ENCODE data around the gene KIAA1217. TPM values are rescaled to one million over a fixed set of nuclear protein-coding genes. Genes with fewer than 3 reads are reported as not detected.

KIAA1217 gene
- polyA plus RNA-seq, 1 donor from 2014 or later = 0.22 TPM

GRCh38 chr10:24352399-24352798, 143.5 kb downstream of the KIAA1217 start:
- H3K27ac ChIP-seq (ENCODE audit: low read length) = no peak overlapping the region
- no peaks in the 10 kb centered on the region for H3K27me3 ChIP-seq (ENCODE audit: insufficient read depth, low read depth, low read length)
- no peaks in the 10 kb centered on the region for H3K79me2 ChIP-seq (replicated peaks; ENCODE audit: insufficient read depth, low read length)
- no peaks in the 10 kb centered on the region for H4K20me1 ChIP-seq (ENCODE audit: insufficient read depth)
- H3K4me2 ChIP-seq (ENCODE audit: low read length) = no peak overlapping the region
- no peak for TF ChIP-seq EP300 (conservative IDR thresholded peaks at IDR 0.05; ENCODE audit: poor library complexity, severe bottlenecking)
- no peak for TF ChIP-seq SMC3 (conservative IDR thresholded peaks at IDR 0.05; ENCODE audit: poor library complexity)
- TF ChIP-seq EZH2 (IDR thresholded peaks at IDR 0.05; ENCODE audit: borderline replicate concordance, insufficient read depth, low read length, poor library complexity, severe bottlenecking) = no peak
- H2AFZ ChIP-seq (ENCODE audit: low read depth, low read length) = no peak overlapping the region
- no peak overlapping the region for H3K4me3 ChIP-seq (ENCODE audit: low read length)
- H3K36me3 ChIP-seq (ENCODE audit: insufficient read depth, low read length) = no peaks in the 10 kb centered on the region
- H3F3A ChIP-seq (ENCODE audit: insufficient read depth, low read length, poor library complexity, severe bottlenecking) = no peaks in the 10 kb centered on the region
- no peaks in the 10 kb centered on the region for H3K9me3 ChIP-seq (ENCODE audit: low read length)
- no peak overlapping the region for H3K9ac ChIP-seq (ENCODE audit: low read length)
- no peaks in the 10 kb centered on the region for H3K9me2 ChIP-seq (ENCODE audit: insufficient read depth, low read length)

- H3K36me3 ChIP-seq (ENCODE audit: insufficient read depth, low read length) = no peaks in the 10 kb centered on the region
- H3K9ac ChIP-seq (ENCODE audit: low read length) = no peak overlapping the region
- no peaks in the 10 kb centered on the region for H3K79me2 ChIP-seq (replicated peaks; ENCODE audit: insufficient read depth, low read length)
- no peaks in the 10 kb centered on the region for H3K9me2 ChIP-seq (ENCODE audit: insufficient read depth, low read length)
- H3F3A ChIP-seq (ENCODE audit: insufficient read depth, low read length, poor library complexity, severe bottlenecking) = no peaks in the 10 kb centered on the region
- H3K27me3 ChIP-seq (ENCODE audit: insufficient read depth, low read depth, low read length) = no peaks in the 10 kb centered on the region
- no peaks in the 10 kb centered on the region for H3K9me3 ChIP-seq (ENCODE audit: low read length)
- H4K20me1 ChIP-seq (ENCODE audit: insufficient read depth) = no peaks in the 10 kb centered on the region
- H3K27ac ChIP-seq (ENCODE audit: low read length) = no peak overlapping the region
- no peak overlapping the region for H2AFZ ChIP-seq (ENCODE audit: low read depth, low read length)
- TF ChIP-seq TAF1 (IDR thresholded peaks at IDR 0.05; ENCODE audit: low read depth) (no peak), MXI1 (conservative IDR thresholded peaks at IDR 0.05; ENCODE audit: poor library complexity, severe bottlenecking) (no peak), POLR2AphosphoS5 (IDR thresholded peaks at IDR 0.05) (no peak), RAD21 (conservative IDR thresholded peaks at IDR 0.05) (no peak), SMC3 (conservative IDR thresholded peaks at IDR 0.05; ENCODE audit: poor library complexity) (no peak), EZH2 (IDR thresholded peaks at IDR 0.05; ENCODE audit: borderline replicate concordance, insufficient read depth, low read length, poor library complexity, severe bottlenecking) (no peak), EP300 (conservative IDR thresholded peaks at IDR 0.05; ENCODE audit: poor library complexity, severe bottlenecking) (no peak)
- TF ChIP-seq, protein P1, sequence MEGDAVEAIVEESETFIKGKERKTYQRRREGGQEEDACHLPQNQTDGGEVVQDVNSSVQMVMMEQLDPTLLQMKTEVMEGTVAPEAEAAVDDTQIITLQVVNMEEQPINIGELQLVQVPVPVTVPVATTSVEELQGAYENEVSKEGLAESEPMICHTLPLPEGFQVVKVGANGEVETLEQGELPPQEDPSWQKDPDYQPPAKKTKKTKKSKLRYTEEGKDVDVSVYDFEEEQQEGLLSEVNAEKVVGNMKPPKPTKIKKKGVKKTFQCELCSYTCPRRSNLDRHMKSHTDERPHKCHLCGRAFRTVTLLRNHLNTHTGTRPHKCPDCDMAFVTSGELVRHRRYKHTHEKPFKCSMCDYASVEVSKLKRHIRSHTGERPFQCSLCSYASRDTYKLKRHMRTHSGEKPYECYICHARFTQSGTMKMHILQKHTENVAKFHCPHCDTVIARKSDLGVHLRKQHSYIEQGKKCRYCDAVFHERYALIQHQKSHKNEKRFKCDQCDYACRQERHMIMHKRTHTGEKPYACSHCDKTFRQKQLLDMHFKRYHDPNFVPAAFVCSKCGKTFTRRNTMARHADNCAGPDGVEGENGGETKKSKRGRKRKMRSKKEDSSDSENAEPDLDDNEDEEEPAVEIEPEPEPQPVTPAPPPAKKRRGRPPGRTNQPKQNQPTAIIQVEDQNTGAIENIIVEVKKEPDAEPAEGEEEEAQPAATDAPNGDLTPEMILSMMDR (IDR thresholded peaks at IDR 0.05; ENCODE audit: poor library complexity, severe bottlenecking) = no peak
- TF ChIP-seq, protein P2, sequence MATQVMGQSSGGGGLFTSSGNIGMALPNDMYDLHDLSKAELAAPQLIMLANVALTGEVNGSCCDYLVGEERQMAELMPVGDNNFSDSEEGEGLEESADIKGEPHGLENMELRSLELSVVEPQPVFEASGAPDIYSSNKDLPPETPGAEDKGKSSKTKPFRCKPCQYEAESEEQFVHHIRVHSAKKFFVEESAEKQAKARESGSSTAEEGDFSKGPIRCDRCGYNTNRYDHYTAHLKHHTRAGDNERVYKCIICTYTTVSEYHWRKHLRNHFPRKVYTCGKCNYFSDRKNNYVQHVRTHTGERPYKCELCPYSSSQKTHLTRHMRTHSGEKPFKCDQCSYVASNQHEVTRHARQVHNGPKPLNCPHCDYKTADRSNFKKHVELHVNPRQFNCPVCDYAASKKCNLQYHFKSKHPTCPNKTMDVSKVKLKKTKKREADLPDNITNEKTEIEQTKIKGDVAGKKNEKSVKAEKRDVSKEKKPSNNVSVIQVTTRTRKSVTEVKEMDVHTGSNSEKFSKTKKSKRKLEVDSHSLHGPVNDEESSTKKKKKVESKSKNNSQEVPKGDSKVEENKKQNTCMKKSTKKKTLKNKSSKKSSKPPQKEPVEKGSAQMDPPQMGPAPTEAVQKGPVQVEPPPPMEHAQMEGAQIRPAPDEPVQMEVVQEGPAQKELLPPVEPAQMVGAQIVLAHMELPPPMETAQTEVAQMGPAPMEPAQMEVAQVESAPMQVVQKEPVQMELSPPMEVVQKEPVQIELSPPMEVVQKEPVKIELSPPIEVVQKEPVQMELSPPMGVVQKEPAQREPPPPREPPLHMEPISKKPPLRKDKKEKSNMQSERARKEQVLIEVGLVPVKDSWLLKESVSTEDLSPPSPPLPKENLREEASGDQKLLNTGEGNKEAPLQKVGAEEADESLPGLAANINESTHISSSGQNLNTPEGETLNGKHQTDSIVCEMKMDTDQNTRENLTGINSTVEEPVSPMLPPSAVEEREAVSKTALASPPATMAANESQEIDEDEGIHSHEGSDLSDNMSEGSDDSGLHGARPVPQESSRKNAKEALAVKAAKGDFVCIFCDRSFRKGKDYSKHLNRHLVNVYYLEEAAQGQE (IDR thresholded peaks at IDR 0.05; ENCODE audit: borderline replicate concordance) = no peak
- no peak overlapping the region for H3K4me3 ChIP-seq (ENCODE audit: low read length)
- H3K4me2 ChIP-seq (ENCODE audit: low read length) = no peak overlapping the region
Measured at GRCh38 chr10:24353319-24353718, 144.4 kb downstream of the KIAA1217 start.
